Measurements from ENCODE around the gene FOXO3B. TPM values are rescaled to one million over a fixed set of nuclear protein-coding genes. Genes with fewer than 3 reads are reported as not detected.
"Not testable (repeated sequence)": the region's sequence is repeated elsewhere in the genome, so short reads cannot be mapped to it uniquely, and the experiment has no call there.

Gene FOXO3B
- 18.6 and 18.7 TPM in 2 replicates for total RNA-seq (2021)
- long read RNA-seq, transcript FOXO3B-201 (1 exons, 1,928 nt): major isoform, 14 of 14 reads
- long read RNA-seq, partial matches to known transcripts: 0 of 14 reads
- long read RNA-seq, other reads (novel, unspliced or antisense): 0 of 14 reads

GRCh38 chr17:18681767-18682571 lies at the start of gene FOXO3B:
Gene FOXO3B (minus strand): TSS chr17:18682314. CDS start chr17:18681651, 663 bp downstream.
- H4K20me1 ChIP-seq (ENCODE audit: control insufficient read depth, insufficient read depth, insufficient read length); H4K5ac ChIP-seq (ENCODE audit: insufficient read length, low read depth, low read length); H3K4me1 Mint-ChIP-seq; H3K23me2 ChIP-seq (ENCODE audit: insufficient read length, low read depth, low read length, poor library complexity, severe bottlenecking); H3K79me2 ChIP-seq (ENCODE audit: insufficient read depth, low read length); H2BK20ac ChIP-seq (ENCODE audit: low read depth, low read length, poor library complexity, severe bottlenecking); H3K9me3 ChIP-seq (ENCODE audit: control insufficient read depth, low read depth, low read length); H3K27me3 ChIP-seq (ENCODE audit: insufficient read depth, low read length); H2BK12ac ChIP-seq (ENCODE audit: insufficient read length, low read depth, low read length); H2BK120ac ChIP-seq (ENCODE audit: low read depth, low read length, poor library complexity, severe bottlenecking); H2BK15ac ChIP-seq (ENCODE audit: low read depth, low read length); H3K27ac ChIP-seq (ENCODE audit: insufficient read length, low read depth, low read length); H3K56ac ChIP-seq (ENCODE audit: insufficient read length, low read depth, low read length); H3K9me3 Mint-ChIP-seq; H3K79me1 ChIP-seq (ENCODE audit: insufficient read depth, low read depth, low read length, poor library complexity, severe bottlenecking); H2AFZ ChIP-seq (ENCODE audit: low read length); H3K4ac ChIP-seq (ENCODE audit: low read depth, low read length); H3K23ac ChIP-seq (ENCODE audit: insufficient read length, low read depth, low read length); H2AK5ac ChIP-seq (ENCODE audit: insufficient read length, low read length); H4K8ac ChIP-seq (replicated peaks; ENCODE audit: insufficient read length, low read depth, low read length); H3K14ac ChIP-seq (ENCODE audit: insufficient read depth, low read length); H3K27me3 Mint-ChIP-seq (ENCODE audit: low read depth); H3T11ph ChIP-seq (ENCODE audit: low read length); H2BK5ac ChIP-seq (ENCODE audit: insufficient read length, low read length); H3K18ac ChIP-seq (ENCODE audit: insufficient read length, low read depth, low read length); H3K4me1 ChIP-seq (ENCODE audit: insufficient read depth, low read length); H4K91ac ChIP-seq (ENCODE audit: insufficient read length, low read depth, low read length): not testable (repeated sequence)
- peak within 1 kb of the TSS in 1 of 3 experiments; percentile 87; a peak in 2 of 7 replicates for H3K27ac Mint-ChIP-seq
- peaks cover 24 to 26% (median 24%) of the 10 kb centered on the region in 3 experiments for H3K36me3 Mint-ChIP-seq (ENCODE audit: insufficient read depth in 1 of 3, low read depth in 3 of 3)
- peak within 1 kb of the TSS; percentile 78 to 86 for H3K4me3 Mint-ChIP-seq
- Histone ChIP-seq H3K4me2 (ENCODE audit: insufficient read depth, insufficient read length, low read length) (peak within 1 kb of the TSS; percentile 21), H3K9ac (ENCODE audit: extremely low read depth, insufficient read length, low read length) (peak within 1 kb of the TSS; percentile 51)
- peak; percentile 95 for DNase-seq
- no CpG with 5 or more reads among the region's 58 CpGs for WGBS (ENCODE audit: extremely low coverage, insufficient read length, low lambda C conversion rate)

- not testable (repeated sequence) for H2BK15ac ChIP-seq (ENCODE audit: low read depth, low read length); H3K4ac ChIP-seq (ENCODE audit: low read depth, low read length); H2BK12ac ChIP-seq (ENCODE audit: insufficient read length, low read depth, low read length); H3K4me2 ChIP-seq (ENCODE audit: insufficient read depth, insufficient read length, low read length); H2AK5ac ChIP-seq (ENCODE audit: insufficient read length, low read length); H3K79me1 ChIP-seq (ENCODE audit: insufficient read depth, low read depth, low read length, poor library complexity, severe bottlenecking); H3K23ac ChIP-seq (ENCODE audit: insufficient read length, low read depth, low read length); H3K56ac ChIP-seq (ENCODE audit: insufficient read length, low read depth, low read length); H3K27ac Mint-ChIP-seq; H3K36me3 Mint-ChIP-seq (ENCODE audit: insufficient read depth in 1 of 3, low read depth in 3 of 3); H2BK120ac ChIP-seq (ENCODE audit: low read depth, low read length, poor library complexity, severe bottlenecking); H3K27ac ChIP-seq (ENCODE audit: insufficient read length, low read depth, low read length); H3K23me2 ChIP-seq (ENCODE audit: insufficient read length, low read depth, low read length, poor library complexity, severe bottlenecking); H2BK20ac ChIP-seq (ENCODE audit: low read depth, low read length, poor library complexity, severe bottlenecking); H3K79me2 ChIP-seq (ENCODE audit: insufficient read depth, low read length); H3K9me3 Mint-ChIP-seq; H4K5ac ChIP-seq (ENCODE audit: insufficient read length, low read depth, low read length); H3K9ac ChIP-seq (ENCODE audit: extremely low read depth, insufficient read length, low read length); H3K14ac ChIP-seq (ENCODE audit: insufficient read depth, low read length); H2BK5ac ChIP-seq (ENCODE audit: insufficient read length, low read length); H3K27me3 ChIP-seq (ENCODE audit: insufficient read depth, low read length); H4K91ac ChIP-seq (ENCODE audit: insufficient read length, low read depth, low read length); H3K4me1 ChIP-seq (ENCODE audit: insufficient read depth, low read length); DNase-seq; H3K9me3 ChIP-seq (ENCODE audit: control insufficient read depth, low read depth, low read length); H3K4me3 Mint-ChIP-seq; H2AFZ ChIP-seq (ENCODE audit: low read length); H3K27me3 Mint-ChIP-seq (ENCODE audit: low read depth); H3T11ph ChIP-seq (ENCODE audit: low read length); H3K18ac ChIP-seq (ENCODE audit: insufficient read length, low read depth, low read length); H4K20me1 ChIP-seq (ENCODE audit: control insufficient read depth, insufficient read depth, insufficient read length); H4K8ac ChIP-seq (replicated peaks; ENCODE audit: insufficient read length, low read depth, low read length)
- no CpG with 5 or more reads among the region's 1 CpG for WGBS (ENCODE audit: extremely low coverage, insufficient read length, low lambda C conversion rate)
- peaks cover 11% of the 10 kb centered on the region in 2 experiments for H3K4me1 Mint-ChIP-seq
Measured at GRCh38 chr17:18723509-18723908, 41.4 kb upstream of the FOXO3B start.

Data from H9 (cell line).